GM19463 (cell line): ENCODE data around the gene OR2L5.
A peak's percentile ranks its signal among the peaks of the same experiment; 100 is the strongest.

Experiments
- ATAC-seq: cut with Tn5 transposase; IDR thresholded peaks from one replicate; pipeline ENCODE4 v1.9.1; 2021; ENCODE audit warnings: mild to moderate bottlenecking, moderate library complexity; ENCODE audit not compliant: unreplicated experiment

Gene OR2L5, protein sequence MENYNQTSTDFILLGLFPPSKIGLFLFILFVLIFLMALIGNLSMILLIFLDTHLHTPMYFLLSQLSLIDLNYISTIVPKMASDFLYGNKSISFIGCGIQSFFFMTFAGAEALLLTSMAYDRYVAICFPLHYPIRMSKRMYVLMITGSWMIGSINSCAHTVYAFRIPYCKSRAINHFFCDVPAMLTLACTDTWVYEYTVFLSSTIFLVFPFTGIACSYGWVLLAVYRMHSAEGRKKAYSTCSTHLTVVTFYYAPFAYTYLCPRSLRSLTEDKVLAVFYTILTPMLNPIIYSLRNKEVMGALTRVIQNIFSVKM

DNA sequence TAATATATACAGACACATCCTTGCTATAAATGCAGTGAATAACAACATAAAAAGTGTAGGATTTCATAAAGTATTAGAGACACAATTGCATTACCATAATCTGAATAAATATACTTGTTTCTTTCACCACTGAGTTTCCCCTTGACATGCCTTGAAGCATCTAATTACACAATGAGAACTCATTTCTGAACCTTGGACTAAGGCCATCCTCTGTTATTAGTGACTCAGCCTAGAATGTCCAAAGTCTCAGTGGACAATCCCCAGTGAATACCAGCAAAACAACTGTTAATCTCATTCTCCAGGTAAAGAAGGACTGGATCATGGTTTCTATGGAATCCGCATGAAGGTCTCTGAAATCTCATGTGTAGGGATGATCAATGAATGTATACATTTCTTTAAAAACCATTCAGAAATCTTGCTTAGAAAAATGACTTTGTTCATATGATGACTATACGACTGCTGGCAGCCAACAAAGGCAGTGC is at the start of gene OR2L5:
TSS of gene OR2L5 (plus strand) at position 432 of the 482 bp plus-strand sequence. CDS start 8,288 bp downstream, outside the sequence.
- ATAC-seq, result no peak

GRCh38 chr1:247964933-247965332 is 48.5 kb upstream of the OR2L5 start, which contains the start of gene OR2AK2:
Gene OR2AK2 (plus strand): TSS chr1:247965233. CDS start chr1:247965377, 144 bp downstream.
- ATAC-seq, result no peak

GRCh38 chr1:247966532-247967204 is 46.8 kb upstream of the OR2L5 start:
- peak; percentile 65 for ATAC-seq

GRCh38 chr1:247992986-247993385 is 20.5 kb upstream of the OR2L5 start:
- ATAC-seq, result no peak

GRCh38 chr1:247998811-247999210 is 14.6 kb upstream of the OR2L5 start:
- ATAC-seq, result no peak

GRCh38 chr1:248000169-248000568 is 13.3 kb upstream of the OR2L5 start:
- no peak for ATAC-seq

DNA sequence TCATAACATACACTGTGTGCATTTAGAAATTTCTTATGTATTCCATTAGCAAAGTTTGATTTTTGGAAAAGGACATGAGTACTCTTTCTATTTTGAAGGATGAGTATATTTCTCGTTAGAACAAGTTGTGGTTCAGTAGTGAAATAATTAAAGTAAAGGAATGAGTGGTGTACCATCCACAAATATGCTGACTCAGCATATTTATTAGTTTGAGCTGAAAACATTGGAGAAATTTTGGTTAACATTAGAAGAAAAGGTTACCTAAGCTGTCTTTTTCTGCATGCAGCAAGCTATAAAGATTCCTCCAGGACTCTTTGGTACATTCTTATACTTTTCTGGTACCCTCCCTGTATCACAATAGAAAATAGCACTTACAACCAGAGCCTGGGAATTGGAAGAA is 5.7 kb upstream of the OR2L5 start:
- no peak for ATAC-seq

DNA sequence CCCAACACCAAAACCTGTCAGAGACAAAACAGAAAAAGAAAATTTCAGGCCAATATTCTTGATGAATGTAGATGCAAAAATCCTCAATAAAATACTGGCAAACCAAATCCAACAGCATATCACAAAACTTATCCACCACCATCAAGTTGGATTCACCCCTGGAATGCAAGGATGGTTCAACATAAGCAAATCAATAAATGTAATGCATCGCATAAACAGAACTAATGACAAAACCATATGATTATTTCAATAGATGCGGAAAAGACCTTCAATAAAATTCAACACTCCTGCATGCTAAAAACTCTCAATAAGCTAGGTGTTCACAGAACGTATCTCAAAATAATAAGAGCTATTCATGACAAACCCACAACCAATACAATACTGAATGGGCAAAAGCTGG is 3.8 kb upstream of the OR2L5 start:
- ATAC-seq, result no peak

DNA sequence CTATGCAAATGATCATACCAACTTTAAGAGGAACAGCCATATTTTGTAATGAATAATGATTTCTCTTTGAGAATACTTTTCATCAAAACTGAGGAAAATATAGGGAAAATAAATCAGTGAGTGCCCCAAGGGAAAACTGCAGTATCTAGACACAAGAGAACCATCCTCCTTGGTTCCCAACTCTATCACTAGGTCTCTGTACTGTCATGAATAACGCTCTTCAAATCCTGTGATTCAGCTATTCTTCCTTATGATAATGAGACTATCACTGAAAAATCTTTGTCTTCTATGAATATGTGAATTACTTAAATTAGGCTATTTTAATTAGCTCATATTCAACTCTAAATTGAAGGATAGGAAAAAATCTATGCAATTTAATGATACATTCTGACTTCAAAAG is 2.3 kb downstream of the OR2L5 start:
- ATAC-seq, result no peak

DNA sequence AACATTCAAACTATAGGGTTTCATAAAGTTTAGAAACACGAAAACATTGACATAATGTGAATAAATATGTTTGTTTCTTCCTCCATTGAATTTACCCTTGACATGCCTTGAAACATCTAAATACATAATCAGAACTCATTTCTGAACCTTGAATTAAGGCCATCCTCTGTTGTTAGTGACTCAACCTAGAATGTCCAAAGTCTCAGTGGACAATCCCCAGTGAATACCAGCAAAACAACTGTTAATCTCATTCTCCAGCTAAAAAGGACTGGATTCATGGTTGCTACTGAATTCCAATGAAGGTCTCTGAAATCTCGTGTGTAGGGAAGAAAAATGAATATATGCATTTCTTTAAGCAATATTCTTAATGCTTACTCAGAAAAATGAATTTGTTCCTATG is 16.3 kb downstream of the OR2L5 start, which contains the start of gene OR2L2:
TSS of gene OR2L2 (plus strand) at position 301 of the 400 bp plus-strand sequence. CDS start 8,198 bp downstream, outside the sequence.
- ATAC-seq, result no peak

GRCh38 chr1:248045209-248045608 is 31.7 kb downstream of the OR2L5 start:
- no peak for ATAC-seq

DNA sequence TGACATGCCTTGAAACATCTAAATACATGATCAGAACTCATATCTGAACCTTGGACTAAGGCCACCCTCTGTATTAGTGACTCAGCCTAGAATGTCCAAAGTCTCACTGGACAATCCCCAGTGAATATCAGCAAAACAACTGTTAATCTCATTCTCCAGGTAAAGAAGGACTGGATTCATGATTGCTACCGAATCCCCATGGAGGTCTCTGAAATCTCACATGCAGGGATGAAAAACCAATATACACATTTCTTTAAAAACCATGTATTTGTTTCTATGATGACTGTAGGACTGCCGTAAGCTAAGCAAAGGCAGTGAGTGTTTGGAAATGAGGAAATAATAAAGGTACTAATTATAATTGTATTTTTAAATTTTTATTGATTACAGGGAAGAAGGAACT is 33.1 kb downstream of the OR2L5 start, which contains the start of gene OR2L3:
TSS of gene OR2L3 (plus strand) at position 301 of the 400 bp plus-strand sequence. CDS start 13,846 bp downstream, outside the sequence.
- ATAC-seq, result no peak

DNA sequence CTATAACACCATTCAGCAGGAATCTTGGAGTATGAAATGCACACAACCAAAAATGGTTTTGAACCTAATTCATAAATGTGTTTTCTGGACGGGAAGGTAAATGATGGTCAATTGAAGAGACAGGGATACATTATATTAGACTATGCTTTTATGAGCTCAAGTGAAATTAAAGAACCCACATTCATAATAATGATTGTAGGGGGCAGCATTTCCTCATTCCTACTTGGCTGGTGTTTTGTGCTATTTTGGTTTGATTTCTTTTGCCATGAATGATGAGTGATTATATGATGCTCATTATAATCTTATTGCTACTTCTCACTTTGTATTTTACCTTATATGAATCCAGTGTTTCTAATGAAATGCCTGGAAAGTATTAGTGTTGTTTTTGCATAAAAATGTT is 33.5 kb downstream of the OR2L5 start:
- no peak for ATAC-seq

DNA sequence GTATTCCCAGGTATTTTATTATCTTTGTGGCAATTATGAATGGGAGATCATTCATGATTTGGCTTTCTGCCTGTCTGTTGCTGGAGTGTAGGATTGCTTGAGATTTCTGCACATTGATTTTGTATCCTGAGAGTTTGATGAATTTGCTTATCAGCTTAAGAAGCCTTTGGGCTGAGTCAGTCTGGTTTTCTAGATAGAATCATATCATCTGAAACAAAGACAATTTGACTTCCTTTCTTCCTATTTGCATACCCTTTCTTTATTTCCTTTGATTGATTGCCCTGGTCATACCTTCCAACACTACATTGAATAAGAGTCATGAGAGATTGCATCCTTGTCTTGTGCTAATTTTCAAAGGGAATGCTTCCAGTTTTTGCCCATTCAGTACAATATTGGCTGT is 41.2 kb downstream of the OR2L5 start:
- no peak for ATAC-seq

DNA sequence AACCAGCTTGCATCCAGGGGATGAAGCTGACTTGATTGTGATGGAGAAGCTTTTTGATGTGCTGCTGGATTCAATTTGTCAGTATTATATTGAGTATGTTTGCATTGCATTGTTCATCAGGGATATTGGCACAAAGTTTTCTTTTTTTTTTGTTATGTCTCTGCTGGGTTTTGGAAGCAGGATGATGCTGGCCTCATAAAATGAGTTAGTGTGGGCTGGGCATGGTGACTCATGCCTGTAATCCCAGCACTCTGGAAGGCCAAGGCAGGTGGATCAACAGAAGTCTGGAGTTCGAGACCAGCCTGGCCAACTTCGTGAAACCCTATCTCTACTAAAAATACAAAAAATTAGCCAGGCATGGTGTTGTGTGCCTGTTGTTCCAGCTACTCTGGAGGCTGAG is 41.8 kb downstream of the OR2L5 start:
- ATAC-seq, result no peak

DNA sequence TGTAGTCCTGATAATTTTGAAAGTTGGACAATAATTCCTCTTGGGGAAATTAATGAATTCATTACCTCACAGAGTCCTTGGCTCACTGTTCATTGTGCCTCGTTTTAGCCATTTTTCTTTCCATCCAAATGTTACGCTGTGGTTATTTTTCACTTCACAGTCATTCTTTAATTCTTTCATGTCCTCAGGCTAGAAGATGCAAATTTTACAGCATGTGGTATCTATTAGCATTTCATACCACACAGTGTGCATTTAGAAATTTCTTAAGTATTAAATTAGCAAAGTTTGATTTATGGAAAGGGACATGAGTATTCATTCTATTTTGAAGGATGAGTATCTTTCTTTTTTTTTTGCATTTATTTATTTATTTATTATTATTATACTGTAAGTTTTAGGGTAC is 51.6 kb downstream of the OR2L5 start:
- ATAC-seq, result no peak

DNA sequence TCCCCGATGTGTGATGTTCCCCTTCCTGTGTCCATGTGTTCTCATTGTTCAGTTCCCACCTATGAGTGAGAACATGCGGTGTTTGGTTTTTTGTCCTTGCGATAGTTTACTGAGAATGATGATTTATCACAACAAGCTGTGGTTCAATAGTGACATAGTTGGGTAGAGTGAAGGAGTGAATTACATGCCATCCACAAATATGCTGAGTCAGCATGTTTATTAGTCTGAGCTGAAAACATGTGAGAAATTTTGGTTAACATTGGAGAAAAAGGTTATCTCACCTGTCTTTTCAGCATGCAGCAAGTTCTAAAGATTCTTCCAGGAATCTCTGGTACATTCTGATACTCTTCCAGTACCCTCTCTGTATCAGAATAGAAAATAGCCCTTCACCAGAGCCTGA is 52.1 kb downstream of the OR2L5 start:
- no peak for ATAC-seq
